GM18511 (cell line): Measurements from ENCODE around the gene HIVEP3.

ENCODE experiments used
- ATAC-seq: cut with Tn5 transposase; IDR thresholded peaks from one replicate; pipeline ENCODE4 v1.9.1; 2021; ENCODE audit warnings: mild to moderate bottlenecking, moderate library complexity; ENCODE audit not compliant: unreplicated experiment

HIVEP3 gene

GRCh38 chr1:41673806-41674205 lies 244.9 kb downstream of the HIVEP3 start:
- ATAC-seq = no peak

DNA sequence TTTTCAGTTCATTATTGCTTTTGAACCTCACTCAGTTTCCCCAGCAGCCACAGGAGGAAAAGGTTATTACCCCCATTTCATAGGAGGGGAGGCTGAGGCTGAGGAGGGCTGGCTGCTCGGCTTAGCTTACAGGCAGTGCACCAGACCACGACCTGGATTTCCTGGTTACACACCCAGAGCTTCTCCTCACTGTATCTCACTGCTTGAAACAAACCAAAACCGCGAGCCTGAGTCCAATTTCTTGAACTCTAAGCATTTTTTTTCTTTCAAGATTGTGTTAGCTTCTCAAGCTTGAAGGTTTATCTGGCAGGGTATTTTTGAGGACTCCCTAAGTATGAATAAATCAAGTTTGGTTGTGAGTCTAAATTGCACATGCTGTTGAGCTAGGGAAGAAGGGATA lies 245.3 kb downstream of the HIVEP3 start:
- peak; percentile 60 for ATAC-seq

DNA sequence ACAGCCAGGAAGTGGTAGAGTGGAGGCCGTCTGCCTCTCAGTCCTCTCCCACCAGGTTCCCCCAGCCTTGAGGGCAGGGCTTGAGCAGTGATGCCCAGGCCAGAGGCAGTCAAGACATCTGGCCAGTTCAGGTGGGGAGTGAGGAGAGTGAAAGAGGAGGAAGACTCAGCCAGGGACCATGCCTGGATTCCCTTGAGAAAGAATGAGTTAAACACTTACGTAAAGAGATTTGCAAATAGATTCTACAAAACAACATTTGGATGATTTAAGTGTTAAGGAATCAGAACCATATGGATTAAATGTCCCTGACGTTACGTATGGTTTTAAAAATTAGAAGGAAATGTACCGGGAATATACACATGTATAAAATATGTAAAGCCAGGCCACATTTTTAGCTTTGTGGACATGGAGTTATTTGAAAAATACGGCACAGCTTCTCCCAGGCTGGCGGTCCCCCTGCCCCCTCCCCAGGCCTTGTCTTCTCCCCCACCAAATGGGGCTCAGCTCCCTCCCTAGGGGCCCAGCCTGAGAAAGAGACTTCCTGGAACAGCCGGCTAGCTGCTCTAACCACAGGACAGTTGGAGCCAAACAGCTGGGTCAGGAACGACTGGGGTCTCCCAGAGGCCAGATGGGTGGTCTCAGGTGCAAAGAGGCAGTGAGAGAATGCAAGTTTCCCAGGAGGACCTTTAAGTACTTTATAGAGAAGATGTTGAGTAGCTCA lies 245.9 kb downstream of the HIVEP3 start:
- no peak for ATAC-seq

- ATAC-seq = no peak
Measured at GRCh38 chr1:41672173-41672572, 246.5 kb downstream of the HIVEP3 start.

GRCh38 chr1:41671116-41671755 lies 247.5 kb downstream of the HIVEP3 start:
- no peak for ATAC-seq

- no peak for ATAC-seq
Measured at GRCh38 chr1:41670217-41670957, 248.3 kb downstream of the HIVEP3 start.

DNA sequence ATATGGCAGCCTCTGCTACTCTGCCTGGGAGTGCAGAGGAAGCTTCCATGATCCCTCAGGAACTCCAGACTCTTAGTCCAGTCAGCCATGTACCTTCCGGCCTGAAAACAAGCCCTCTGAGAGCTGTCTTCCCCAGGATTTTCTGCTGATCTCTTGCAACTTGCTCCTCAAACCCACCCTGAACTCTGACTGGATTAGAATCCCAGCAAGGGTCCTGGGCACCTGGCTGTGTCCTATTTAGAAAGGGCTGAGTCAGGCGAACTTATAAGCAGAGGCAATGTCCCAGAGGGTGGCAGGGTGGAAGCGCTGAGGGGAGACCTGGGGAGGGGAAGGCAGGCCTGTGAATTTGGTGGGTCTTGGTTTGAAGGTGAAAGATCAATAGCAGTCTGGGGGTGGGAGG lies 249.8 kb downstream of the HIVEP3 start:
- ATAC-seq = no peak

- ATAC-seq = no peak
Measured at GRCh38 chr1:41668054-41668660, 250.6 kb downstream of the HIVEP3 start.

- no peak for ATAC-seq
Measured at GRCh38 chr1:41666981-41667631, 251.6 kb downstream of the HIVEP3 start.

DNA sequence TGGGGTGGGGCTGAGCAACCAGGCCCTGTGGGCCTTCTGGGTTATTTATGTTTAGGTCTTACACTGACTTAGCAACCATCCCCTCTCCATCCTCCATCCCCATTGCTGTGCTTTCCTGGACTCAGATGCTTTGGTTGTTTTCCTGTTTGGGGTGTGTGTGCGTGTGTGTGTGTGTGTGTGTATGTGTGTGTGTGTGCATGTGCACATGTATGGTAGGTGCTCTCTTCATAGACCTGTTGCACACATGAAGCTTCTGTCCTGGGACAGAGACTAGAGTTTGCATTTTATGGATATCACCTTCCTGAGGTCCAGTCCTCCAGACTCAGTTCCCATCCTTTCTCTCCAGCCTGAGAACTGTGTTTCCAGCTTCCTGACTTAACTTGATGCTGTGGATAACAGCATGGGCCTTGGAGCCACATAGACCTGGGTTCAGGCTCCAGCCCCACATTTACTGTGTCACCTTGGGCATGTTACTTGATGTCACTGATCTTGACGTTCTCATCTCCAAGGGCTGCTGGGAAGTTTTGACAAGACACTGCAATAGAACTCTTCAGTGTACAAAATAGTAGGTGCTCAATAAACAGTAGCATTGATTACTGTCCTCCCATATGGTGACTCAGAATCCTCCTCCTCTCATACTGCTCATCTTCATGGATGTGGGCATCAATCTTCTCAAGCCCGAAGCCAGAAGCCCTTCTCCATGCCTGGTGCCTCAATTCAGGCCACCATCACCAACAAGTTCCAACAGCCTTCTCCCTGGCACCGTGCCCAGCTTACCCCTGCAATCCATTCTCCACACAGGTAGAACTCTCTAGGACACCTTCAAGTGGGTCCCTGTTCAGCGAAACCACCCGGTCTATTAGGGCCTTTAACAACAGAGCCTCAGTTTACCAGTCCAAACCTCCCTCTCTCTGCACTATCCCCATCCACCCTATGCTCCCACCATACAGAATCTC lies 252.5 kb downstream of the HIVEP3 start:
- ATAC-seq = no peak

DNA sequence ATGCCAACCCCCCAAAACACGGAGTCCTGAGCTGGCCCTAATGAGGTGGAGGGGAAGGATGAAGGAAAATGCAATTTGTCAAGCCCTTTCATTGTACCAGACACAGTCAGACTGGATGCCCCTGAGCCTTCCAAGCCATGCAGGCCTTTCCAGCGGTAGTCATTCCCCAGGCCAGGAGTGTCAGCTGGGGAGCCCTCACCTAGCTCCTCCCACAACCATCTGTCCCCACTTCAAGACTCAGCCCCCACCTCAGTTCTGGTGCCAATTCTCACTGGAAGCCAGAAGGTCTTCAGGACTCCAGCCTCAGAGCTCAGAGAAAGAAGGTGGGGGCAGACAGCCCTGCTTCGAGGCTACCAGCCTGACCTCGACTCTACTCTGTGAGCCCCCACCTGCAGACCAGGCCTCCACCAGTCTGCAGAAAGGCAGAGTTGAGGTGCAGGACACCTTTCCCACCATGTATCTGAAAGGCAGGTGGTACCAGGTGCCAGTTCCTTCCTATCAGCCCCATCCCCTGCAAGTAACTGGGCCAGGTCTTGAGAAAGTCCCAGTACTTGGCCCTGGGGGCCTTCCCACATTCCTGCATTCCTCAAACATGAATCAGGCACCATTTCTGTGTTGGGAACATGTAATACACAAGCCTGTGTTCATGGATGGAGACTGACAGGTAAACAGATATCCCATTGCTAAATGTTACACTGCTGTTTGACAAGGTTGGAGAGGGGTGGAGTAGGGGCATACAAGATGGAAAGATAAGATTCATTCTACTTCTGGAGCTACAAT lies 253.7 kb downstream of the HIVEP3 start:
- ATAC-seq = no peak

GRCh38 chr1:41663671-41664400 lies 254.9 kb downstream of the HIVEP3 start:
- no peak for ATAC-seq

- ATAC-seq = peak; percentile 14
Measured at GRCh38 chr1:41662765-41663437, 255.8 kb downstream of the HIVEP3 start.

DNA sequence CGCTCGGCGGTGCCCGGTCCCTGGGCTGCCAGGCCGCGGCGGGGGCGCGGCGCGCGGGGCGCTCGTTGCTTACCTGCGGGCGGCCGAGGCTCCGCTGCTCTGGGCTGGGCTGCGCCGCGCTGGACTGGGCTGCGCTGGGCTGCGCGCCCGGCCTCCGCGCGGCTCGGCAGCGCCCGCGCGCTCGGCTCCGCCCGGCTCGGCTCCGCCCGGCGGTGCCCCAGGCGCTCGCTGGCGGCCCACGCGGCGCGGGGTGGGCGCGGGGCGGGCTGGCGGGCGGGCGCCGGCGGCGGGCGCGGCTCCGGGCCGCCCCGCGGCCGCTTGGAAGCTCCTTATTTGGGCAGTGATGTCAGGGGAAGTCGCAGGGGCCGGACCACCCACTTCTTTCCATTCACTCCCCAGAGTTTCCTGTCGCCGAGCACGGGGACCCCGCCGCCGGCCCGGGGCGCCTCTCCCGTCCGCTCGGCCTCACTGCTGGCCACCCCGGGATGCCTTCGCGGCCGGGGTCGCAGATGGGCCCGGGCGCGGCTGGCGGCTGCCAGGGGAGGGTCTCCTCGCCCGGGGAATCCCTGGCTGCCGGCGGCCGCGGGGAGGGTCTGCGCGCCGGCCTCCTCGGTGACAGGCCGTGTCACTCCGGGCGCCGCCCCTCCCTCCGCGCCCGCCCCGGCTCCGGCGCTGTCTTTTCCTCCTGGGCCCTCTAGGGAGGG lies 256.5 kb downstream of the HIVEP3 start:
- peak; percentile 76 for ATAC-seq

DNA sequence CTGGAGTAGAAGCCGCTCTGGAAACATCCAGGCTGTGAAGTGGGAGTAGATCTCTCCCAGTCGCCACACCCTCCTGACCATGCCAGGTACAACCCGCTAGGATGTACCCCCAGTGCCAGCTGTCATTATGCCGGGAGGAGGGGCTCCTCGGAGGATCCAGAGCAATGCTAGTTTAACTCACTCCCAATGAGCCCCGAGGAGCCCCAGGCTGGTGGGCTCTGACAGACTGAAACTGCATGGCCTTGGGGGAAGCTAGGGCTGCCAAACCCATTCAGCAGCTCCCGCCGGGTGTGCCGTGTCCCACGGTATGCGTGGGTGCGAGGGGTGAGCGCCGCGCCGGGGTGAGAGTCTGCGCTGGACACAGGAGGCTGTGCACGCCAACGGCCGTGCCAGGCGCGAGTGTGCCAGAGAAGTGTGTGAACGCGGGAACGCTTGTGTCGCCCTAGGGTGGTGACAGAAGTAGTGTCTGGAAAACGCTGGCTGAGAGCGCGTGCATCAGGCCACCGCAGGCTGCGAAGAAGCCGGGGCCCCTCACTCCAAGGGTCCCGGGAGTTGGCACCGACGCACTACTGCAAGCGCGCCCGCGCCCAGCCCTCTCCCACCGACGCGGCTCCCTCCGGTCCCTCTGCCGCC lies 257.2 kb downstream of the HIVEP3 start:
- peak; percentile 35 for ATAC-seq

GRCh38 chr1:41660570-41661427 lies 257.9 kb downstream of the HIVEP3 start:
- ATAC-seq = no peak
